HL-60/S4 treated with retinoic acid at 250 ng/mL for 4 days and 3 days (cell line): ENCODE data around the gene HOXD13.

ENCODE experiments used
- in situ Hi-C: fragments of 300-500 bp; cut with MboI; formaldehyde crosslinking; loops from 2 replicates; pipeline ENCODE4 v1.7.0; 2022; ENCODE audit warnings: low sequenced_read_pairs

HOXD13 gene

GRCh38 chr2:176114930-176115625 lies 22.6 kb downstream of the HOXD13 start:
- in situ Hi-C loops = loop anchor here (25.0 kb wide), 1 partner anchor 1197 kb away; no protein-coding TSS in a partner anchor

GRCh38 chr2:176115883-176116813 lies 23.6 kb downstream of the HOXD13 start, which contains the start of gene HOXD10:
HOXD10 (plus strand) TSS chr2:176116778; CDS start chr2:176116834, 56 bp downstream.
- in situ Hi-C loops = loop anchor here (25.0 kb wide), 1 partner anchor 1196 kb away; no protein-coding TSS in a partner anchor

- in situ Hi-C loops = loop anchor here (25.0 kb wide), 1 partner anchor 1195 kb away; no protein-coding TSS in a partner anchor
Observed at GRCh38 chr2:176117162-176117822, 24.8 kb downstream of the HOXD13 start.

GRCh38 chr2:176117823-176118371 lies 25.4 kb downstream of the HOXD13 start:
- in situ Hi-C loops = loop anchor here (25.0 kb wide), 1 partner anchor 1194 kb away; no protein-coding TSS in a partner anchor

- in situ Hi-C loops = loop anchor here (25.0 kb wide), 1 partner anchor 1194 kb away; no protein-coding TSS in a partner anchor
Observed at GRCh38 chr2:176118601-176119339, 26.2 kb downstream of the HOXD13 start.

GRCh38 chr2:176120364-176121189 lies 28.1 kb downstream of the HOXD13 start:
- in situ Hi-C loops = loop anchor here (25.0 kb wide), 1 partner anchor 1192 kb away; no protein-coding TSS in a partner anchor

- in situ Hi-C loops = loop anchor here (25.0 kb wide), 1 partner anchor 1191 kb away; no protein-coding TSS in a partner anchor
Observed at GRCh38 chr2:176121190-176122051, 28.9 kb downstream of the HOXD13 start.

GRCh38 chr2:176122052-176122682 lies 29.6 kb downstream of the HOXD13 start:
- in situ Hi-C loops = loop anchor here (25.0 kb wide), 1 partner anchor 1190 kb away; no protein-coding TSS in a partner anchor

GRCh38 chr2:176122683-176123410 lies 30.3 kb downstream of the HOXD13 start, which contains the start of gene HOXD9:
HOXD9 (plus strand) TSS chr2:176122719; CDS start chr2:176122769, 50 bp downstream.
- in situ Hi-C loops = loop anchor here (25.0 kb wide), 1 partner anchor 1189 kb away; no protein-coding TSS in a partner anchor

GRCh38 chr2:176123411-176124109 lies 31.0 kb downstream of the HOXD13 start:
- in situ Hi-C loops = loop anchor here (25.0 kb wide), 1 partner anchor 1189 kb away; no protein-coding TSS in a partner anchor

- in situ Hi-C loops = loop anchor here (25.0 kb wide), 1 partner anchor 1188 kb away; no protein-coding TSS in a partner anchor
Observed at GRCh38 chr2:176124110-176124946, 31.8 kb downstream of the HOXD13 start.

GRCh38 chr2:176124947-176125771 lies 32.6 kb downstream of the HOXD13 start:
- in situ Hi-C loops = loop anchor here (25.0 kb wide), 4 partner anchors 337 to 1187 kb away; no protein-coding TSS in a partner anchor

GRCh38 chr2:176125772-176126054 lies 33.2 kb downstream of the HOXD13 start:
- in situ Hi-C loops = loop anchor here (25.0 kb wide), 3 partner anchors 337 to 1012 kb away; no protein-coding TSS in a partner anchor
